SK-N-SH (cell line): Measurements from ENCODE around the gene SLC25A24. TPM values are rescaled to one million over a fixed set of nuclear protein-coding genes. Genes with fewer than 3 reads are reported as not detected.
A peak's percentile ranks its signal among the peaks of the same experiment; 100 is the strongest.
"Not testable (repeated sequence)": the region's sequence is repeated elsewhere in the genome, so short reads cannot be mapped to it uniquely, and the experiment has no call there.

Experiments used
- CTCF ChIA-PET: fragments of 300-600, 350-600 bp; formaldehyde crosslinking; extraction: SDS; loops from one replicate; lab custom pipeline; 2021; lab: Yijun Ruan, JAX
- POLR2A ChIA-PET: fragments of 350-600 bp; sonication (Branson Sonifier 250); formaldehyde crosslinking; extraction: SDS; loops from one replicate; lab custom pipeline; 2020; ENCODE audit warnings: antibody characterized with exemption, inconsistent platforms; lab: Yijun Ruan, JAX
- DNase-seq: peaks from one replicate; pipeline ENCODE4 v3.0.0; 2012
- H2AFZ ChIP-seq: fragments of 200-600 bp; sonication (generic); 2 replicates; pipeline ENCODE4 v1.8.1; 2016; ENCODE audit warnings: antibody characterized with exemption, mild to moderate bottlenecking, low read depth
- H3F3A ChIP-seq: fragments of 200-600 bp; sonication (generic); replicated peaks from 2 replicates; pipeline ENCODE3; 2016; ENCODE audit warnings: antibody characterized with exemption, mild to moderate bottlenecking; ENCODE audit not compliant: insufficient read depth
- H3K27ac ChIP-seq, 2 experiments: fragments of 200-500 bp in 1 of 2; fragments of 200-600 bp in 1 of 2; sonication (Bioruptor generic) in 1 of 2; sonication (generic), shearing (Covaris generic) in 1 of 2; 2 replicates each; pipeline versions ENCODE4 v1.5.1 to v1.6.1; 2014 to 2016; ENCODE audit warnings: low read depth in 2 of 2, inconsistent platforms in 1 of 2, low read length in 1 of 2, mild to moderate bottlenecking in 1 of 2, mixed read lengths in 1 of 2
- H3K27me3 ChIP-seq: fragments of 200-600 bp; sonication (generic), shearing (Covaris generic); 2 replicates; pipeline ENCODE4 v1.6.1; 2016; ENCODE audit warnings: mixed run types; ENCODE audit not compliant: insufficient read depth
- H3K36me3 ChIP-seq, 2 experiments: fragments of 200-500 bp in 1 of 2; fragments of 200-600 bp in 1 of 2; sonication (Bioruptor generic) in 1 of 2; sonication (generic) in 1 of 2; replicated peaks in 1 of 2; 2 replicates each; pipeline versions ENCODE3 to v1.5.1; 2014 to 2016; ENCODE audit warnings: low read length in 1 of 2, mild to moderate bottlenecking in 1 of 2; ENCODE audit not compliant: insufficient read depth in 2 of 2, control insufficient read depth in 1 of 2
- H3K4me1 ChIP-seq, 2 experiments: fragments of 200-500 bp in 1 of 2; fragments of 200-600 bp in 1 of 2; sonication (Bioruptor generic) in 1 of 2; sonication (generic), shearing (Covaris generic) in 1 of 2; 2 replicates each; pipeline versions ENCODE4 v1.5.1 to v1.6.1; 2014 to 2016; ENCODE audit warnings: low read depth in 1 of 2, low read length in 1 of 2, mixed run types in 1 of 2; ENCODE audit not compliant: insufficient read depth in 2 of 2, control insufficient read depth in 1 of 2
- H3K4me2 ChIP-seq: fragments of 200-600 bp; sonication (generic), shearing (Covaris generic); 2 replicates; pipeline ENCODE4 v1.6.1; 2017; ENCODE audit warnings: mixed run types
- H3K4me3 ChIP-seq, 2 experiments: fragments of 200-500 bp in 1 of 2; fragments of 200-600 bp in 1 of 2; sonication (Bioruptor generic) in 1 of 2; sonication (generic), shearing (Covaris generic) in 1 of 2; 2 replicates each; pipeline versions ENCODE4 v1.5.1 to v1.8.1; 2014 to 2016; ENCODE audit warnings: low read depth in 2 of 2, inconsistent platforms in 1 of 2, low read length in 1 of 2, mild to moderate bottlenecking in 1 of 2, mixed read lengths in 1 of 2, moderate library complexity in 1 of 2
- H3K79me2 ChIP-seq: fragments of 200-600 bp; sonication (generic); 2 replicates; pipeline ENCODE4 v1.8.1; 2017; ENCODE audit warnings: mild to moderate bottlenecking; ENCODE audit not compliant: insufficient read depth
- H3K9ac ChIP-seq: fragments of 200-600 bp; sonication (generic); 2 replicates; pipeline ENCODE4 v1.6.1; 2017; ENCODE audit warnings: mixed run types
- H3K9me2 ChIP-seq: fragments of 200-600 bp; sonication (generic); 2 replicates; pipeline ENCODE4 v1.6.1; 2017; ENCODE audit warnings: mixed run types
- H3K9me3 ChIP-seq: fragments of 200-600 bp; sonication (generic); 2 replicates; pipeline ENCODE4 v1.6.1; 2017; ENCODE audit warnings: mixed run types, mild to moderate bottlenecking, moderate library complexity
- H4K20me1 ChIP-seq: fragments of 200-600 bp; sonication (generic); 2 replicates; pipeline ENCODE4 v1.6.1; 2017; ENCODE audit warnings: mild to moderate bottlenecking, mixed run types; ENCODE audit not compliant: insufficient read depth
- CHD2 ChIP-seq: fragments of 150-350 bp; IDR thresholded peaks from 2 replicates; pipeline ENCODE4 v1.6.1; 2018; ENCODE audit warnings: low read length; ENCODE audit not compliant: partially characterized antibody
- CTCF ChIP-seq: fragments of 200-600 bp; sonication (generic); IDR thresholded peaks from 2 replicates; pipeline ENCODE4 v1.6.1; 2017; ENCODE audit warnings: antibody characterized with exemption, mild to moderate bottlenecking, moderate library complexity
- EZH2phosphoT487 ChIP-seq: fragments of 200-600 bp; sonication (generic); IDR thresholded peaks from 2 replicates; pipeline ENCODE4 v1.6.1; 2017; ENCODE audit warnings: low read depth, mixed run types, mild to moderate bottlenecking, antibody characterized with exemption, moderate library complexity, borderline replicate concordance
- GABPA ChIP-seq: IDR thresholded peaks from 2 replicates; pipeline ENCODE4 v1.4.0; 2012; ENCODE audit warnings: low read depth, mild to moderate bottlenecking
- JUND ChIP-seq: IDR thresholded peaks from 2 replicates; pipeline ENCODE4 v1.4.0; 2012
- RAD21 ChIP-seq: IDR thresholded peaks from 2 replicates; pipeline ENCODE4 v1.6.1; 2012; ENCODE audit warnings: mild to moderate bottlenecking, low read length
- SIN3A ChIP-seq: IDR thresholded peaks from 2 replicates; pipeline ENCODE4 v1.6.1; 2012; ENCODE audit warnings: low read depth, mild to moderate bottlenecking, low read length, moderate library complexity, borderline replicate concordance
- SMC3 ChIP-seq: IDR thresholded peaks from 2 replicates; pipeline ENCODE4 v1.6.1; 2012; ENCODE audit warnings: low read depth, low read length, improper control_type of control experiment
- USF1 ChIP-seq: IDR thresholded peaks from 2 replicates; pipeline ENCODE4 v1.4.0; 2012; ENCODE audit warnings: low read depth, borderline replicate concordance
- YY1 ChIP-seq: IDR thresholded peaks from 2 replicates; pipeline ENCODE4 v1.4.0; 2012; ENCODE audit warnings: low read depth, mild to moderate bottlenecking
- ZBTB33 ChIP-seq: IDR thresholded peaks from 2 replicates; pipeline ENCODE4 v1.4.0; 2012; ENCODE audit warnings: low read depth, borderline replicate concordance
- WGBS: methylation state at CpG from one replicate; pipeline ENCODE4 v1.1.6; 2017; ENCODE audit warnings: low lambda C conversion rate; 5-methylcytosine and 5-hydroxymethylcytosine counted together
- polyA plus RNA-seq, 3 experiments: library from polyadenylated mRNA; depleted of rRNA; stranded (reverse); fragments of >200 nt; gene quantifications; 2 replicates each; pipeline ENCODE4 v1.2.3, GENCODE V29; 2012

Gene SLC25A24
- polyA plus RNA-seq, 1 of the 3 experiments (the other 2 are of a cell fraction): 11.3 TPM

GRCh38 chr1:108199781-108200686 lies at the start of gene SLC25A24 (continued):
- 0 out of 2 replicates have a peak, but pooled peaks have one; percentile 44 for TF ChIP-seq ZBTB33
- 0 out of 2 replicates have a peak, but pooled peaks have one; percentile 3 for TF ChIP-seq YY1
- TF ChIP-seq USF1: no peak
- TF ChIP-seq RAD21: no peak
- no peak for TF ChIP-seq EZH2phosphoT487
- no peak for TF ChIP-seq JUND
- TF ChIP-seq SMC3: no peak
- no peak for TF ChIP-seq GABPA
- peak; percentile 20; the same call in 1 of the 2 replicates for TF ChIP-seq SIN3A
- TF ChIP-seq CHD2: peak; percentile 44
- no peak for TF ChIP-seq CTCF
- TF ChIP-seq, all 33 proteins: peak for 9

GRCh38 chr1:108243976-108244375 lies 43.8 kb upstream of the SLC25A24 start, which contains the start of gene NBPF4:
Gene NBPF4, minus strand, starts transcription at chr1:108244076. Its CDS starts 315 bp downstream, at chr1:108243761.
- H3K9ac ChIP-seq, H4K20me1 ChIP-seq, H3K27ac ChIP-seq, DNase-seq, H3K4me1 ChIP-seq, H3F3A ChIP-seq, H3K9me2 ChIP-seq, H3K4me2 ChIP-seq, H3K9me3 ChIP-seq, CTCF ChIA-PET, H3K79me2 ChIP-seq, H3K4me3 ChIP-seq, H3K36me3 ChIP-seq, H3K27me3 ChIP-seq, H2AFZ ChIP-seq, POLR2A ChIA-PET: not testable (repeated sequence)
- WGBS: no CpG with 5 or more reads among the region's 3 CpGs

- H3K9me3 ChIP-seq, H2AFZ ChIP-seq, H3K4me3 ChIP-seq, H3K79me2 ChIP-seq, H3K9me2 ChIP-seq, DNase-seq, H3F3A ChIP-seq, CTCF ChIA-PET, H3K27ac ChIP-seq, H3K36me3 ChIP-seq, H3K27me3 ChIP-seq, H4K20me1 ChIP-seq, H3K4me2 ChIP-seq, H3K4me1 ChIP-seq, H3K9ac ChIP-seq, POLR2A ChIA-PET: not testable (repeated sequence)
- no CpG with 5 or more reads among the region's 2 CpGs for WGBS
Observed at GRCh38 chr1:108239426-108239825, 39.3 kb upstream of the SLC25A24 start.

- H3K4me1 ChIP-seq, H3K9me3 ChIP-seq, H3K9ac ChIP-seq, CTCF ChIA-PET, H3K27ac ChIP-seq, DNase-seq, H3K4me2 ChIP-seq, H3K4me3 ChIP-seq, H3K9me2 ChIP-seq, H3F3A ChIP-seq, H3K36me3 ChIP-seq, H2AFZ ChIP-seq, H3K79me2 ChIP-seq, H3K27me3 ChIP-seq, POLR2A ChIA-PET, H4K20me1 ChIP-seq: not testable (repeated sequence)
- no CpG with 5 or more reads among the region's 2 CpGs for WGBS
Observed at GRCh38 chr1:108235308-108235707, 35.2 kb upstream of the SLC25A24 start.
